Kasumi-1 (cell line): ENCODE measurements around the gene CRCP.
A peak's percentile ranks its signal among the peaks of the same experiment; 100 is the strongest.
"Not testable (repeated sequence)": the region's sequence is repeated elsewhere in the genome, so short reads cannot be mapped to it uniquely, and the experiment has no call there.

ENCODE experiments used
- DNase-seq, 2 experiments: peaks; one replicate each; lab custom pipeline; 2025; lab: John Stamatoyannopoulos, UW

CRCP gene

DNA sequence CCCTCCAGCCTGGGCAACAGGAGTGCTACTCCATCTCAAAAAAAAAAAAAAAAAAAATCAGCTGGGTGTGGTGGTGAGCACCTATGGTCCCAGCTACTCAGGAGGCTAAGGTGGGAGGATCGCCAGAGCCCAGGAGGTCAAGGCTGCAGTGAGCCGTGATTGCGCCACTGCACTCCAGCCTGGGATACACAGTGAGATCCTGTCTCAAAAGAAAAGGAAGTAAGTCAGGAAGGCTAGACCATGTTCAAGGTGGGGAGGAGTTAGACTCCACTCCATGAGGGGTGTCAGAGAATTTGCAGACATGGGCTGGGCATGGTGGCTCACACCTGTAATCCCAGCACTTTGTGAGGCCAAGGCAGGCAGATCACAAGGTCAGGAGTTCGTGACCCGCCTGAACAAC is 6.2 kb upstream of the CRCP start:
- DNase-seq, result not testable (repeated sequence)

DNA sequence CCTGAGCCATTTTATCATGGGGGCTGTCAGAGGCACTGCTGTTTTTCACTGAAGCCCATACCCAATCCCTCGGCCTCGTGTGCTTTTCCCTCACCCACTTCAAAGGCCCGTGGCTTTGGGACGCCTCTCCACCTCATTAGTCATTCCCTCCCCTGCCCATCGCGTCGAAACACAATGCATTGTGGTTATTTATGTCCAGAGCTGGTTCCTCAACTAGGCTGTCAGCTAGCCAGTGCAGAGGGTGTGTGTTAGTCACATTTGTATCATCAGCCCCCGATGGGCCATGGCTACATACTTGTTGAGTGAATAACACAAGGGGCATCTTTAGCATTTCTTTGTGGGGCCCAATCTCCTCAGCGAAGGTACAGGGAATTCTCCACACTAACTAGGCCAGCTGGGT is 3.8 kb upstream of the CRCP start:
- no peak for DNase-seq

- not testable (repeated sequence) for DNase-seq
Observed at GRCh38 chr7:66116680-66117420, 2.2 kb downstream of the CRCP start.

DNA sequence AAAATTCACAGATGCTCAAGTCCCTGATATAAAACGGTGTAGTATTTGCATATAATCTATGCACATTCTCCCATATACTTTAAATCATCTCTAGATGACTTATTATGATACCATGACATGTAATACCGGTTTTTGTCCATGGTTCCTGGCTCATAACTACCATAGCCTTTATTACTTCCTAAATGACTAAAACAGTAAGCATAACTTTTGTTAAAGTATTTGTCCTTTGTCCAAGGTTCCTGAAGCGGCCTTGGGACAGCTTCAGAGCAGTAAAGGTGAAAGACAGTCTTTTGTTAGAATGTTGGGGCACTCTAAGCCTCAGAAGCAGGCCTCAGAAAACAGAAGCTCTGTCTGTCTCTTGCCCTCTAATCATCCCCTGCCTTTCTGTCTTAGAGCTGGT is 4.0 kb downstream of the CRCP start:
- no peak for DNase-seq

- DNase-seq, result no peak
Observed at GRCh38 chr7:66119245-66119850, 4.7 kb downstream of the CRCP start.

- no peak for DNase-seq
Observed at GRCh38 chr7:66123175-66123528, 8.5 kb downstream of the CRCP start.

- not testable (repeated sequence) for DNase-seq
Observed at GRCh38 chr7:66124569-66124861, 9.9 kb downstream of the CRCP start.

DNA sequence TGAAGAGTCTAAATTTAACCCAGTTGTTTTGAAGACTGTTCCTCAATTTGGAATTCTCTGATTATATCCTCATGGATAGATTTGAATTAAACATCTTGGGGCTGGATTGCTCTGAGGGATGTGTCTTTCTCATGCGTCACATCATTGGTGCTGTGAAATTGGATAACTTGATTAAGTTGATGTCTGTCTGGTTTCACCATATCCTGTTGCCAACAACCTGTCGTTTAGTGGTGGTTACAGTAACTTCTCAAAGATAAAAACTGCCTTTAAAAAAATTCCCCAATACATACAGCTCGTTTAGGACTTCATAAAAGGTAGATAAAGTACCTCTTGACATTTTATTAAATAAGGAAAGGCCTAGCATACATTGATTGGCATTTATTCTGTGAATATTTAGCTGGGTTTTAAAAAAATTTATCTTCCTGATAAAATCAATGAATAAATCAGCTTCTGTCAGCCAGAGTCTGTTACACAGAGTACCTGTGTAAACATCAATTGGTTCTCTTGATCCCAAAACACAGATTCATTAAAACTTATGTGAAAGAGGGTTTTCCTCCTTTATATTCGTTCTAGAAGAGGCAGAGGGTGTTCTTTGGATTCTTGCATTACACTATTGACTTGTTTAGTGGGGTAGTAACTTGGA is 10.5 kb downstream of the CRCP start:
- no peak for DNase-seq

DNA sequence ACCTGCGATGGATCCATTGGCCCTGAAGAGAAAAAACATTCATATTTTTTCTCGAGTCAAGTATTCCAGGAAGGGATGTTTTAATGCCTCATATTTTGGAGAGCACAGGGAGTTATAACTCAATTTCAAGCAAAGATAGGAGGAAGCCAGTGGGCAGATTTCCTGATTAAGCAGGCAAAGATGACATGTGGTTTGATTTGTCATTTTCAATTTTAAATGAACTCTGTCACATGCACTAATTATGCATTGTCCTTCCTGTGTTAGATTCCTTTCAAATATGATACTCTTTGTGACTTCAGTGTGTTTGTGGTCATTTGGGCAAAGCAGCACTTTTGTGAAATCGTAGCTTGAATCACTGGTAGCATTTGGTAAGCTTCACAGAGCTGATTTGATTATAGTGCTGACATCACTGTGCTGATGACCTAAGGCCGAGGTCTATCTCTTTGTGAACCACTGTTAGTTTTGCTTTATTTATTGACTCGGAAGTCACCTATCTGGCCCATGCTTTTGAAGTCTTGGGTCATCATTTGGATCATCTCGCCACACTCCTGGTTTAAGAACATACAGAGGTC is 11.2 kb downstream of the CRCP start:
- DNase-seq, result not testable (repeated sequence)

DNA sequence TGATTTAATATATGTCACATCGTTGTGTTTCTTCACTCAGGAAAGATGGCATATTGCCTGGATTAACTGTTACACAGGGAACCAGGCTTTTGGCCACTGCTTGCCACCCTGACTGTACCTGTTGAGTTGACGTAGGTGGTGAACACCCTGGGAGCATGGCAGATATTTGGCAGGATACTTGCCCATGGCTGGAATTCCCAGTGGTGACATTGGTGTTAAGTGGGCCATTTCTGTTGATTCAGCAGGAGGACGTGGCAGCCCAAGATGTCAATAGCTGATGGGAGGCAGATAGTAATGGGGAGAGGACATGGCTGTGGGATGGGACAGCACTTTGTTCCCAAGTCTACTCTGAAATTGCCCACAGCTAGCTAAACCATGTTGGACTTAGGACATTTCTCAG is 12.5 kb downstream of the CRCP start:
- DNase-seq, result not testable (repeated sequence)

DNA sequence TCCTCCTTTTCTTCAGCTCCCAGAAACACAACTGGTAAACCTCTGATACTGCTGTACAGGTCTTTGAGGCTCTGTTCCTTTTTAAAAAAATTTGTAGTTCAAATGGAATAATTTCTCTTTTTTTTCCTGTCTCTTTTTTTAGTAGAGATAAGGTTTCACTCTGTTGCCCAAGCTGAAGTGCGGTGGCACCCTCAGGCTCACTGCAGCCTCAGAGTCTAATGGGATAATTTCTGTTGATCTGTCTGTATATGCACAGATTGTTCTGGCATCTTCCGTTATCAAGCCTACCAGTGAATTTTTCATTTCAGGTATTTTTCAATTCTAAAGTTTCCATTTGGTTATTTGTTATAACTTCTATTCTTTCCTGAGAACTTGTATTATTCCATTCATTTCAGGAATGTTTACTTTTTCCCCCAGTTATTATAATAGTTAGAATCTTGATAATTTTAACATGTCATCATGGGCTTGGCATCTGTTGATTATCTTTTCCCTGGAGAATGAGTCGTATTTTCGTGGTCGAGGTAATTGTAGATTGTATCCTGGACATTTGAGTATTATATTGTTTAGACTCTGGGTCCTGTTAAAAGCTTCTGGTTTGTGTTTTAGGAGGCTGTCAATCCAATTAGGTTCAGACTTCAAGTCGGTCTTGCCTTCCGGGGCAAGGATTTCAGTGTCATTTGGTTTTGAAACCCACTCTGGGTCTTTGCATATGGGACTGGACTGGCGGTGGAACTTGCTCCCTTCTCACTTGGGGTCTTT is 24.5 kb downstream of the CRCP start:
- no peak for DNase-seq

DNA sequence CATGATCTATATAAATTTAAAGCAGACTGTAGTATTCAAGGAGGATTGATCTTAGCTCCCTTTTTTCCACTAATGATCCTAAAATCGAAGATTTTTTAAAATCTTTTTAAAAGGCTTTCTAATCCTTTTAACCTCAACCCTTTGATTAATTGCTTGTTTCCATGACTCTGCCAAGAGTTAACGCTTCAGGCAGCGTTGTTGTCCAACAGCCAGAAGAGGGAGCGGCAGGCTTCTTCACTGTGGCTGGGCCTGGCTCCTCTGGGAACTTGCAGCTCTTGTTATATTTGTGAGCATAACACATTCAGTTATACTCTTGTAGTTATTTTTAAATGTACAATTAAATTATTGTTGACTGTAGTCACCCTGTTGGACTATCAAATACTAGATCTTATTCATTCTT is 26.3 kb downstream of the CRCP start:
- peak; percentile 28 to 43 for DNase-seq

GRCh38 chr7:66142334-66142733 is 27.7 kb downstream of the CRCP start:
- DNase-seq, result no peak

- no peak for DNase-seq
Observed at GRCh38 chr7:66142996-66143395, 28.3 kb downstream of the CRCP start.

- DNase-seq, result no peak
Observed at GRCh38 chr7:66143876-66144332, 29.3 kb downstream of the CRCP start.

- DNase-seq, result no peak
Observed at GRCh38 chr7:66145400-66146104, 30.9 kb downstream of the CRCP start.

DNA sequence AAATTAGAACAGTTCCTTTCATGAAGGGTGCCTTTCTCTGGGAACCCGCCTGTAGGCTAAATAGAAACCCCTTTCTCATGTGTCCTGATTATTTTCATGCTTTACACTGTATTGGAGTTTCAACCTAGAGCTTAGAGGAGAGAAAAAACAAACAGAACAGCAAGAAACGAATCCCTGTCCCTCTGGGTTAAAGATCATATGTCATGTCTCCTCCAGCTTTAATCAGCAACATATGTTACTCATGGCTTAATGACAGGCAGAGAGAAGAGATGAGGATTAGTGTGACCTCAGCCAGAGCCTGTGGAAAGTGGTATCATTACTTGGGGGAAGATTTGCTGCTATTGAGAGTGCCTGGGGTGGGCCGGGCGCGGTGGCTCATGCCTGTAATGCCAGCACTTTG is 32.1 kb downstream of the CRCP start:
- no peak for DNase-seq

DNA sequence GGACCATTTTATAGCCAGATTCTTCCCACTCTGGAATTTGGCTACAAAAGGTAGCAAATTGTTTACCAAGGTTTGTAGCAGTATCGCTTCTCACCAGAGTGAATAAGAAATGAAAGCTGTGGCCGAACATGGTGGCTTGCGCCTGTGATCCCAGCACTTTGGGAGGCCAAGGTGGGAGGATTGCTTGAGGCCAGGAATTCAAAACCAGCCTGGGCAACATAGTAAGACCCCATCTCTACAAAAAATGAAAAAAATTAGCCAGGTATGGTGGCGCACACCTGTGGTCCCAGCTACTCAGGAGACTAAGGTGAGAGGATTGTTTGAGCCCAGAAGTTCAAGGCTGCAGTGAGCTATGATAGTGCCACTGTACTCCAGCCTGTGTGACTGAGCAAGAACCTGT is 33.0 kb downstream of the CRCP start:
- not testable (repeated sequence) for DNase-seq

DNA sequence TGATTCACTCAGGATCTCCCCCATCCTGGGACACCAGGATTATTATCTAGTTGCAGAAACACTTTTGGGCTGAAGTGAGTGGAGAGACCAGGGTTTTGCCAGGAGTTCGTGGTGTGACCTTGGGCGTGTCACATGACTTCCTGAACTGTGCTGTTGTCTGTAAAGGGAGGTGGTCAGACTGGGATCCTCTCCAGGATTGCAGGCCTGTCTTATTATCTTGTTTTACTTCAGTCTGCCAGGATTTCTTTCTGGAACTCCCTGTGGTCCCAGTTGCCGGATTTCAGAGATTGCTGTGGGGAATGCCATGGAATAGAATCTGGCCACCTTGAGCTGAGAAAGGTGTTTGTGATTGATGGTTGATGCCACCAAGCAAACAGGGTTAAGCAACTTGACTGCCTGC is 35.8 kb downstream of the CRCP start:
- peak in 1 of 2 experiments; percentile 7 for DNase-seq

DNA sequence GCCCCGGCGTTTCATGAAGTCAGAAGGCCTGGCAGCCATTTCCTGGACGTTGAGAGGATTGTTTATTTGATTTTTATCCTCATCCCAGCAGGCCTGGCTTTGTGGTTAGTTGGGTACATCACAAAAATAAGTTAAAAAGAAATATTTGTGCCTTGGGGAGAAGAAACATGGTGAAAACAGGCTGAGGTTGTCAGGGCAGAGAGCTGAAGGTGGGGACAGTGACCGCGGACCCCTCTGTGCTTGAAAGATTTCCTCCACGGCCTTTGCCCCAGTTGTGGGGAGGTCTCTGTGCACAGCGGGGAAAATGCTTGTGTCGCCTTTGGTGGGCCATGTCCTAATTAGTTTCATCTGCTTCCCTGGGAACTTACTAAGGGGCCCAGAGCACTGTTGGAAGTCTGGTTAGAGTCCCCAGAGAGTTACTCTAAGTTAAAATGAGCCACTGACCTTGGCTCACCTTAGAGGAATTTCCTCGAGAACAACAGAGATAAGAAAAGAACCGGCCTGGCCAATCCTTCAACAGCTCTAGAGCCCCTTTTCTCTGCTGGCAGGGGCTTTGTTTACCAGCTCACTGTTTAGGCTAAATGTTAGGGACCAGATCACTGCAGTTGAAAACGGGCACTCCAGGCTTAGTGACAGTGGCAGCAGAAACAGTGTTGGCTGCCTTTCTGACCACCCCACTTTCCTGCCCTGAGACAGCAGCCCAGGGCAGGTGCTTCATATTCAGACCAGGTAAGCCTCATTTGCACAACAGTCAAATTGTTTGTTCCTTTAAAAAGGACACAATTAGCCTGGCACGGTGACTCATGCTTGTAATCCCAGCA is 37.9 kb downstream of the CRCP start:
- no peak for DNase-seq

DNA sequence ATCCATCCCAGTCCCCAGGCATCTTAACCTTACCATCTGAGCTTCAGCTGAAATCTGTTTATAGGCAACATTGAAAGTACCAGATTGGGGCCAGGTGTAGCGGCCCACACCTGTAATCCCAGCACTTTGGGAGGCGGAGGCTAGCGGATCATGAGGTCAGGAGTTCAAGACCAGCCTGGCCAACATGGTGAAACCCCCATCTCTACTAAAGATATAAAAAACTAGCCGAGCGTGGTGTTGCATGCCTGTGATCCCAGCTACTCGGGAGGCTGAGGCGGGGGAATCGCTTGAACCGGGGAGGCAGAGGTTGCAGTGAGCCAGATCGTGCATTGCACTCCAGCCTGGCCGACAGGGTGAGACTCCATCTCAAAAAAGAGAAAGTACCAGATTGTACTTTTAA is 39.0 kb downstream of the CRCP start:
- DNase-seq, result no peak
